Right hindlimb (tissue), 1 donor: ENCODE measurements around the gene JAZF1.
A peak's percentile ranks its signal among the peaks of the same experiment; 100 is the strongest.

Experiments
- DNase-seq: peaks from one replicate; pipeline ENCODE4 v3.0.0-alpha.2; 2018

The JAZF1 gene

GRCh38 chr7:28132959-28133870 lies 47.4 kb downstream of the JAZF1 start:
- no peak for DNase-seq

GRCh38 chr7:28130277-28130676 lies 50.3 kb downstream of the JAZF1 start:
- no peak for DNase-seq

GRCh38 chr7:28128608-28129007 lies 52.0 kb downstream of the JAZF1 start:
- no peak for DNase-seq

GRCh38 chr7:28126410-28127041 lies 54.1 kb downstream of the JAZF1 start:
- no peak for DNase-seq

GRCh38 chr7:28125431-28126409 lies 54.9 kb downstream of the JAZF1 start:
- peak; percentile 57 for DNase-seq

GRCh38 chr7:28124413-28124812 lies 56.2 kb downstream of the JAZF1 start:
- no peak for DNase-seq

- DNase-seq, result no peak
Measured at GRCh38 chr7:28123752-28124151, 56.8 kb downstream of the JAZF1 start.

- no peak for DNase-seq
Measured at GRCh38 chr7:28121496-28121895, 59.1 kb downstream of the JAZF1 start.

GRCh38 chr7:28116041-28116440 lies 64.6 kb downstream of the JAZF1 start:
- no peak for DNase-seq

- DNase-seq, result no peak
Measured at GRCh38 chr7:28115261-28115660, 65.3 kb downstream of the JAZF1 start.

- no peak for DNase-seq
Measured at GRCh38 chr7:28114056-28114455, 66.5 kb downstream of the JAZF1 start.

- DNase-seq, result no peak
Measured at GRCh38 chr7:28112883-28113540, 67.6 kb downstream of the JAZF1 start.

- DNase-seq, result no peak
Measured at GRCh38 chr7:28112467-28112866, 68.1 kb downstream of the JAZF1 start.

GRCh38 chr7:28112012-28112411 lies 68.6 kb downstream of the JAZF1 start:
- peak; percentile 62 for DNase-seq

GRCh38 chr7:28110427-28111012 lies 70.1 kb downstream of the JAZF1 start:
- DNase-seq, result no peak

- DNase-seq, result no peak
Measured at GRCh38 chr7:28108747-28109146, 71.8 kb downstream of the JAZF1 start.

- DNase-seq, result no peak
Measured at GRCh38 chr7:28107960-28108359, 72.6 kb downstream of the JAZF1 start.

GRCh38 chr7:28106321-28106829 lies 74.2 kb downstream of the JAZF1 start:
- DNase-seq, result no peak

- DNase-seq, result no peak
Measured at GRCh38 chr7:28105234-28105633, 75.4 kb downstream of the JAZF1 start.

GRCh38 chr7:28104811-28105210 lies 75.8 kb downstream of the JAZF1 start:
- no peak for DNase-seq

GRCh38 chr7:28104041-28104541 lies 76.5 kb downstream of the JAZF1 start:
- DNase-seq, result no peak

- DNase-seq, result no peak
Measured at GRCh38 chr7:28102797-28103196, 77.8 kb downstream of the JAZF1 start.
